Measurements from ENCODE around the gene KIAA1671. TPM values are rescaled to one million over a fixed set of nuclear protein-coding genes. Genes with fewer than 3 reads are reported as not detected.

KIAA1671 gene
- total RNA-seq, 1 donor from 2014 or later = 14.5 TPM

- TF ChIP-seq, protein P1, sequence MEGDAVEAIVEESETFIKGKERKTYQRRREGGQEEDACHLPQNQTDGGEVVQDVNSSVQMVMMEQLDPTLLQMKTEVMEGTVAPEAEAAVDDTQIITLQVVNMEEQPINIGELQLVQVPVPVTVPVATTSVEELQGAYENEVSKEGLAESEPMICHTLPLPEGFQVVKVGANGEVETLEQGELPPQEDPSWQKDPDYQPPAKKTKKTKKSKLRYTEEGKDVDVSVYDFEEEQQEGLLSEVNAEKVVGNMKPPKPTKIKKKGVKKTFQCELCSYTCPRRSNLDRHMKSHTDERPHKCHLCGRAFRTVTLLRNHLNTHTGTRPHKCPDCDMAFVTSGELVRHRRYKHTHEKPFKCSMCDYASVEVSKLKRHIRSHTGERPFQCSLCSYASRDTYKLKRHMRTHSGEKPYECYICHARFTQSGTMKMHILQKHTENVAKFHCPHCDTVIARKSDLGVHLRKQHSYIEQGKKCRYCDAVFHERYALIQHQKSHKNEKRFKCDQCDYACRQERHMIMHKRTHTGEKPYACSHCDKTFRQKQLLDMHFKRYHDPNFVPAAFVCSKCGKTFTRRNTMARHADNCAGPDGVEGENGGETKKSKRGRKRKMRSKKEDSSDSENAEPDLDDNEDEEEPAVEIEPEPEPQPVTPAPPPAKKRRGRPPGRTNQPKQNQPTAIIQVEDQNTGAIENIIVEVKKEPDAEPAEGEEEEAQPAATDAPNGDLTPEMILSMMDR (conservative IDR thresholded peaks at IDR 0.05) = no peak
- Mint-ChIP-seq H3K4me3 (no peak overlapping the region), H3K4me1 (peaks cover 43% of the 10 kb centered on the region), H3K27ac (ENCODE audit: unreplicated experiment) (peak overlapping the region; percentile 90), H3K27me3 (ENCODE audit: low read depth) (no peaks in the 10 kb centered on the region), H3K36me3 (ENCODE audit: low read depth) (no peaks in the 10 kb centered on the region), H3K9me3 (no peaks in the 10 kb centered on the region)
- DNase-seq (ENCODE audit: low read depth, low spot score) = no peak
Observed at GRCh38 chr22:24982301-24983056, 30.0 kb downstream of the KIAA1671 start.

- H3K36me3 Mint-ChIP-seq (ENCODE audit: low read depth) = no peaks in the 10 kb centered on the region
Observed at GRCh38 chr22:24983151-24983550, 30.6 kb downstream of the KIAA1671 start.

GRCh38 chr22:24984122-24984521, 31.6 kb downstream of the KIAA1671 start:
- Mint-ChIP-seq H3K36me3 (ENCODE audit: low read depth) (no peaks in the 10 kb centered on the region), H3K9me3 (no peaks in the 10 kb centered on the region), H3K4me3 (no peak overlapping the region), H3K4me1 (peaks cover 36% of the 10 kb centered on the region), H3K27me3 (ENCODE audit: low read depth) (no peaks in the 10 kb centered on the region), H3K27ac (ENCODE audit: unreplicated experiment) (no peak overlapping the region)
- TF ChIP-seq, protein P1 (conservative IDR thresholded peaks at IDR 0.05) = no peak
- DNase-seq (ENCODE audit: low read depth, low spot score) = no peak

More at GRCh38 chr22:24983151-24983550, 30.6 kb downstream of the KIAA1671 start:
- H3K27ac Mint-ChIP-seq (ENCODE audit: unreplicated experiment) = peak overlapping the region; percentile 90
- peaks cover 37% of the 10 kb centered on the region for H3K4me1 Mint-ChIP-seq
- H3K9me3 Mint-ChIP-seq = no peaks in the 10 kb centered on the region
- no peaks in the 10 kb centered on the region for H3K27me3 Mint-ChIP-seq (ENCODE audit: low read depth)
- H3K4me3 Mint-ChIP-seq = no peak overlapping the region
- DNase-seq (ENCODE audit: low read depth, low spot score) = no peak
- TF ChIP-seq, protein P1 (conservative IDR thresholded peaks at IDR 0.05) = no peak

GRCh38 chr22:24985826-24986214, 33.3 kb downstream of the KIAA1671 start:
- H3K4me1 Mint-ChIP-seq = peaks cover 38% of the 10 kb centered on the region
- H3K4me3 Mint-ChIP-seq = no peak overlapping the region
- TF ChIP-seq, protein P1 (conservative IDR thresholded peaks at IDR 0.05) = no peak
- no peak for DNase-seq (ENCODE audit: low read depth, low spot score)
- no peaks in the 10 kb centered on the region for H3K9me3 Mint-ChIP-seq
- no peaks in the 10 kb centered on the region for H3K36me3 Mint-ChIP-seq (ENCODE audit: low read depth)
- H3K27ac Mint-ChIP-seq (ENCODE audit: unreplicated experiment) = peak overlapping the region; percentile 57
- no peaks in the 10 kb centered on the region for H3K27me3 Mint-ChIP-seq (ENCODE audit: low read depth)

DNA sequence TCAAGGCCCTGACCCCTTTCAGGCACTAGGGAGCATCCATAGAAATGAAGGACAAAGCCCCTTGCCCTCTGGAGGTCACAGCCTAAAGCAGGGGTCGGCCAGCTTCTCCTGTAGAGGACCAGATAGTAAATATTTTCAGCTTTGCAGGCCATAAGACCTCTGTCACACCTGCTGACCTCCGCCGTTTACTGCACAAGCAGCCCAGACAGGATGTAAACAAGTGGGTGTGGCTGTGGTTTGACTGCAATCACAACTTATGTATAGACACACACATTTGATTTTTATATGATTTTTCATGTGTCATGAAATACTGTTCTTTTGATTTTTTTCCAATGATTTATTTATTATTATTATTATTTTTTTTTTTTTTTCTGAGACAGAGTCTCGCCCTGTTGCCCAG, 34.3 kb downstream of the KIAA1671 start:
- H3K4me1 Mint-ChIP-seq = peaks cover 34% of the 10 kb centered on the region
- H3K27me3 Mint-ChIP-seq (ENCODE audit: low read depth) = no peaks in the 10 kb centered on the region
- no peak overlapping the region for H3K4me3 Mint-ChIP-seq
- no peaks in the 10 kb centered on the region for H3K36me3 Mint-ChIP-seq (ENCODE audit: low read depth)
- no peaks in the 10 kb centered on the region for H3K9me3 Mint-ChIP-seq
- no peak for DNase-seq (ENCODE audit: low read depth, low spot score)
- H3K27ac Mint-ChIP-seq (ENCODE audit: unreplicated experiment) = no peak overlapping the region
- TF ChIP-seq, protein P1 (conservative IDR thresholded peaks at IDR 0.05) = no peak

Measured in neural crest cell (in vitro differentiated cells).